K562 (cell line): ENCODE measurements around the gene GFOD1. TPM values are rescaled to one million over a fixed set of nuclear protein-coding genes. Genes with fewer than 3 reads are reported as not detected.

ENCODE experiments used
- ATAC-seq: fragments of 200-7000 bp; cut with Tn5 transposase; 3 replicates; pipeline ENCODE4 v1.9.1; 2020; ENCODE audit warnings: moderate library complexity
- BruUV-seq: library from RNA; stranded (reverse); fragments of 400-500 nt; replicated peaks from 2 replicates; lab custom pipeline; 2021; lab: Mats Ljungman, UMichigan
- CTCF ChIA-PET: fragments of 300-600 bp; formaldehyde crosslinking; extraction: SDS; loops from one replicate; lab custom pipeline; 2021; ENCODE audit warnings: low intra/inter-chr PET ratio; lab: Yijun Ruan, JAX
- POLR2A ChIA-PET: fragments of 300-600, 350-650 bp; sonication (Branson Sonifier 250); formaldehyde crosslinking; extraction: SDS; loops from one replicate; lab custom pipeline; 2021; ENCODE audit warnings: antibody characterized with exemption, inconsistent platforms; lab: Yijun Ruan, JAX
- DNase-seq, 4 experiments: peaks; one replicate each; pipeline versions ENCODE4 v3.0.0 to v3.0.0-alpha.2; 2011 to 2018; ENCODE audit warnings: low spot score in 3 of 4, mixed read lengths in 3 of 4; ENCODE audit errors: extremely low read depth in 1 of 4
- FAIRE-seq: peaks from 2 replicates; lab custom pipeline; 2011; peaks lifted over from hg19 to GRCh38; lab: Jason Lieb, UNC
- H2AFZ ChIP-seq: 2 replicates; pipeline ENCODE4 v1.6.0; 2011; ENCODE audit warnings: low read depth, low read length, control low read depth, inconsistent platforms
- H3K27ac ChIP-seq: fragments of 200-600 bp; 3 replicates; pipeline ENCODE4 v1.8.0; 2011; ENCODE audit warnings: low read depth, mild to moderate bottlenecking, control low read depth, inconsistent platforms, low read length, moderate library complexity, mixed read lengths; ENCODE audit errors: extremely low read depth
- H3K27me3 ChIP-seq, 2 experiments: fragments of 300-600 bp in 1 of 2; 2 replicates in 1 of 2; 3 replicates in 1 of 2; pipeline versions ENCODE4 v1.6.0 to v1.8.0; 2011; ENCODE audit warnings: inconsistent platforms in 2 of 2, low read length in 2 of 2, mild to moderate bottlenecking in 1 of 2, mixed read lengths in 1 of 2, moderate library complexity in 1 of 2; ENCODE audit not compliant: control insufficient read depth in 2 of 2, insufficient read depth in 2 of 2
- H3K36me3 ChIP-seq: fragments of 300-600 bp; 3 replicates; pipeline ENCODE4 v1.8.0; 2011; ENCODE audit warnings: mild to moderate bottlenecking, low read length, inconsistent platforms; ENCODE audit not compliant: control insufficient read depth, insufficient read depth
- H3K4me1 ChIP-seq, 2 experiments: fragments of 200-600 bp in 1 of 2; replicated peaks in 1 of 2; 2 replicates in 1 of 2; 3 replicates in 1 of 2; pipeline versions ENCODE4 v1.5.1 to v1.8.0; 2011; ENCODE audit warnings: inconsistent platforms in 2 of 2, low read length in 2 of 2, mild to moderate bottlenecking in 1 of 2, mixed read lengths in 1 of 2, moderate library complexity in 1 of 2; ENCODE audit not compliant: control insufficient read depth in 2 of 2, insufficient read depth in 2 of 2
- H3K4me2 ChIP-seq: 2 replicates; pipeline ENCODE4 v1.6.1; 2011; ENCODE audit warnings: low read length, control low read depth, inconsistent platforms, mixed read lengths; ENCODE audit not compliant: insufficient read depth
- H3K4me3 ChIP-seq: fragments of 200-600 bp; sonication (generic), shearing (Covaris generic); 2 replicates; pipeline ENCODE4 v1.5.1; 2016; ENCODE audit warnings: control low read depth, inconsistent platforms
- H3K79me2 ChIP-seq: fragments of 200-600 bp; 3 replicates; pipeline ENCODE4 v1.8.0; 2011; ENCODE audit warnings: low read length, inconsistent platforms; ENCODE audit not compliant: control insufficient read depth, insufficient read depth
- H3K9ac ChIP-seq, 2 experiments: 2 replicates each; pipeline versions ENCODE4 v1.6.0 to v1.6.1; 2011; ENCODE audit warnings: low read depth in 2 of 2, low read length in 2 of 2, control low read depth in 1 of 2, inconsistent platforms in 1 of 2, mild to moderate bottlenecking in 1 of 2, mixed read lengths in 1 of 2; ENCODE audit not compliant: insufficient read depth in 1 of 2
- H3K9me1 ChIP-seq: one replicate; pipeline ENCODE4 v1.6.0; 2011; ENCODE audit warnings: inconsistent platforms, mild to moderate bottlenecking, low read length, moderate library complexity; ENCODE audit not compliant: control insufficient read depth, insufficient read depth
- H3K9me3 ChIP-seq: replicated peaks from 2 replicates; pipeline ENCODE4 v1.5.1; 2011; ENCODE audit warnings: low read depth, low read length, inconsistent platforms; ENCODE audit not compliant: control insufficient read depth, insufficient read depth
- H4K20me1 ChIP-seq: replicated peaks from 2 replicates; pipeline ENCODE4 v1.6.1; 2011; ENCODE audit warnings: low read length, inconsistent platforms, mixed read lengths; ENCODE audit not compliant: control insufficient read depth, insufficient read depth
- CCAR2 ChIP-seq: fragments of 200-400 bp; formaldehyde crosslinking; IDR thresholded peaks from 2 replicates; pipeline ENCODE4 v1.6.1; 2017; ENCODE audit warnings: mild to moderate bottlenecking, low read depth, low read length
- CHAMP1 ChIP-seq: fragments of 450-650 bp; IDR thresholded peaks from 2 replicates; pipeline ENCODE4 v1.6.1; 2016; ENCODE audit warnings: mild to moderate bottlenecking
- CHCHD3 ChIP-seq: fragments of 250-450 bp; sonication (Bioruptor Pico); IDR thresholded peaks from 2 replicates; pipeline ENCODE4 v2.1.2; 2022; ENCODE audit warnings: mild to moderate bottlenecking
- GABPB1 ChIP-seq: sonication (generic); formaldehyde crosslinking; IDR thresholded peaks from 2 replicates; pipeline ENCODE4 v1.8.0; 2022; ENCODE audit warnings: mild to moderate bottlenecking, missing genetic modification reagents
- GMEB1 ChIP-seq: fragments of 250-450 bp; sonication (Bioruptor Pico); IDR thresholded peaks from 2 replicates; pipeline ENCODE4 v1.4.0; 2020; ENCODE audit warnings: mild to moderate bottlenecking
- HNRNPL ChIP-seq: fragments of 200-400 bp; formaldehyde crosslinking; IDR thresholded peaks from 2 replicates; pipeline ENCODE4 v1.6.1; 2017; ENCODE audit warnings: low read depth, mild to moderate bottlenecking, low read length
- MEF2D ChIP-seq: conservative IDR thresholded peaks from 2 replicates; pipeline ENCODE4 v1.6.1; 2016; ENCODE audit warnings: low read depth, missing genetic modification characterization, missing compliant biosample characterization
- NFE2 ChIP-seq: IDR thresholded peaks from 2 replicates; pipeline ENCODE4 v1.6.1; 2014; ENCODE audit warnings: antibody characterized with exemption, low read depth
- SIN3A ChIP-seq, 2 experiments: fragments of 150-350 bp in 1 of 2; IDR thresholded peaks; 2 replicates each; pipeline ENCODE4 v1.6.1; 2011 to 2016; ENCODE audit warnings: borderline replicate concordance in 2 of 2, low read depth in 2 of 2, low read length in 2 of 2, mild to moderate bottlenecking in 2 of 2, moderate library complexity in 2 of 2; ENCODE audit not compliant: control insufficient read depth in 1 of 2
- TRIM28 ChIP-seq: fragments of 450-650 bp; IDR thresholded peaks from 2 replicates; pipeline ENCODE4 v1.6.1; 2017
- USF1 ChIP-seq: sonication (generic); formaldehyde crosslinking; IDR thresholded peaks from 2 replicates; pipeline ENCODE4 v1.9.0; 2022; ENCODE audit warnings: mild to moderate bottlenecking, missing genetic modification reagents
- ZNF124 ChIP-seq: sonication (generic); formaldehyde crosslinking; IDR thresholded peaks from 2 replicates; pipeline ENCODE4 v1.8.1; 2022; ENCODE audit warnings: missing genetic modification reagents
- ZNF175 ChIP-seq: fragments of 200-800 bp; sonication (Bioruptor generic); IDR thresholded peaks from 2 replicates; pipeline ENCODE4 v1.6.1; 2016; ENCODE audit warnings: low read depth, mild to moderate bottlenecking, missing genetic modification characterization, missing compliant biosample characterization
- WGBS: fragments of 100-300 bp; shearing (Covaris generic); methylation state at CpG from one replicate; pipeline ENCODE4 v1.1.6; 2016; ENCODE audit warnings: low coverage, mixed read lengths; ENCODE audit not compliant: insufficient coverage; ENCODE audit errors: missing lambda C conversion rate; 5-methylcytosine and 5-hydroxymethylcytosine counted together
- in situ Hi-C: fragments of 300-500 bp; cut with MboI; formaldehyde crosslinking; loops from 4 replicates; pipeline ENCODE4 v1.15.0; 2018; ENCODE audit warnings: inconsistent platforms, mixed read lengths
- intact Hi-C: fragments of 100-400 bp; cut with micrococcal nuclease; formaldehyde crosslinking; loops from 2 replicates; pipeline ENCODE4 v1.14.2; 2022
- polyA plus RNA-seq, 8 experiments: library from polyadenylated mRNA; depleted of rRNA in 4 of 8; stranded (reverse) in 5 of 8; unstranded in 3 of 8; fragments of >200 nt; fragmentation: Nextera tagmentation in 2 of 8; fragmentation: Illumina TruSeq in 1 of 8; extraction: Ambion mirVana in 2 of 8; extraction: Trizol in 1 of 8; gene quantifications; 2 replicates each; pipeline versions ENCODE4 v1.2.1 to v1.2.3, GENCODE V29; 2011 to 2014; ENCODE audit warnings: inconsistent platforms in 1 of 8, missing spikeins in 1 of 8
- total RNA-seq, 7 experiments: library from RNA; depleted of rRNA in 6 of 7; stranded (reverse); fragments of >200 nt in 6 of 7; fragmentation: Illumina TruSeq in 2 of 7; extraction: Trizol in 2 of 7; gene quantifications; 2 replicates each; pipeline versions ENCODE4 v1.2.1 to v1.2.3, GENCODE V29; 2011 to 2021; ENCODE audit warnings: low replicate concordance in 1 of 7
- TF ChIP-seq, protein P1 (sequence below): fragments of 250-450 bp; sonication (Bioruptor Pico); IDR thresholded peaks from 2 replicates; pipeline ENCODE4 v1.4.0; 2020

Gene GFOD1
- total and polyA plus RNA-seq, 9 of the 15 experiments (the other 6 are each of a cell fraction or from before 2014, with no cell fraction given), result 3.8 to 12.0 (median 8.2) TPM

DNA sequence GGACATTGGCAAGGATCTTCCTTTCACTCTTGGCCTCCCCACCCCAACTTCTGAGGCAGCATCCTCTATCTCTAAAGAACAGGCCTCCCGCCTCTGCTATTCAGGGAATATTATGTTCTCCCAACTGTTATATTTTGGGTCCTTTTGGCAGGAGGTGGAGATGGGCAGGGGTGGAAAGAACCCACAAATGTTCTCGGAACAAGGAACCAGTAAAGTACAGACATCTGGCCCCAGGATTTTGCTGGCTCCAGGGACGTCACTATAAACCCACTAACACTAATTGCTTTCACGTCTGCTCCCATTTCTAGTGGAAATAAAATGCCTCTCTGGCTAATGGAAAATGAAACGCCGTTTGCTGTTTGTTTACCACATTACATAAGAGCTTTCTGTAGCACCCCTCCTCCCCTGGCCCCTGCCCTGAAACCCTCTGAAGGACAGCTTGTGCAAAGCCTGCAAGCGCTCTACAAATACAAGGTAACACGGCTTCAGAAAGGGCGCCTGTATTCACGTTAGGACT is 81.4 kb downstream of the GFOD1 start:
- FAIRE-seq, result no peak
- Histone ChIP-seq H3K9me3 (no peaks in the 10 kb centered on the region), H3K4me3 (no peak overlapping the region), H3K27ac (no peak overlapping the region), H3K27me3 (no peaks in the 10 kb centered on the region), H3K4me1 (peaks cover 0 to 36% of the 10 kb centered on the region in 2 experiments; a peak in 3 of 5 replicates), H3K4me2 (no peak overlapping the region), H3K79me2 (no peaks in the 10 kb centered on the region), H3K36me3 (no peaks in the 10 kb centered on the region), H2AFZ (no peak overlapping the region), H3K9me1 (no peaks in the 10 kb centered on the region), H4K20me1 (no peaks in the 10 kb centered on the region), H3K9ac (no peak overlapping the region)
- BruUV-seq, result no TSS peak
- in situ Hi-C loops (no loop called here), intact Hi-C loops (no loop called here)
- DNase-seq, result no peak
- POLR2A ChIA-PET, result interaction anchor here (0.7 to 1.3 kb wide), 2 partner anchors 10 to 12 kb away, joined by 3 to 5 read pairs; no protein-coding TSS in a partner anchor
- ATAC-seq, result no peak
- 66% methylated on average over 10 of the region's 10 CpGs for WGBS
- CTCF ChIA-PET, result no interaction called here
- TF ChIP-seq GABPB1 (CRISPR knock-in tag) (no peak), CCAR2 (no peak), HNRNPL (no peak), GMEB1 (CRISPR knock-in tag) (no peak), ZNF124 (CRISPR knock-in tag) (no peak), CHAMP1 (no peak), MEF2D (tag) (no peak), USF1 (CRISPR knock-in tag) (no peak), SIN3A (IDR thresholded peaks at IDR 0.05; ENCODE audit: borderline replicate concordance in 2 of 2, control insufficient read depth in 1 of 2, low read depth in 2 of 2, low read length in 2 of 2) (no peak), ZNF175 (no peak), NFE2 (no peak), CHCHD3 (CRISPR knock-in tag) (no peak), TRIM28 (no peak)
- TF ChIP-seq, protein P1, sequence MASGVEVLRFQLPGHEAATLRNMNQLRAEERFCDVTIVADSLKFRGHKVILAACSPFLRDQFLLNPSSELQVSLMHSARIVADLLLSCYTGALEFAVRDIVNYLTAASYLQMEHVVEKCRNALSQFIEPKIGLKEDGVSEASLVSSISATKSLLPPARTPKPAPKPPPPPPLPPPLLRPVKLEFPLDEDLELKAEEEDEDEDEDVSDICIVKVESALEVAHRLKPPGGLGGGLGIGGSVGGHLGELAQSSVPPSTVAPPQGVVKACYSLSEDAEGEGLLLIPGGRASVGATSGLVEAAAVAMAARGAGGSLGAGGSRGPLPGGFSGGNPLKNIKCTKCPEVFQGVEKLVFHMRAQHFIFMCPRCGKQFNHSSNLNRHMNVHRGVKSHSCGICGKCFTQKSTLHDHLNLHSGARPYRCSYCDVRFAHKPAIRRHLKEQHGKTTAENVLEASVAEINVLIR, result no peak
